ENCODE measurements around the gene PDZD7.

DNA sequence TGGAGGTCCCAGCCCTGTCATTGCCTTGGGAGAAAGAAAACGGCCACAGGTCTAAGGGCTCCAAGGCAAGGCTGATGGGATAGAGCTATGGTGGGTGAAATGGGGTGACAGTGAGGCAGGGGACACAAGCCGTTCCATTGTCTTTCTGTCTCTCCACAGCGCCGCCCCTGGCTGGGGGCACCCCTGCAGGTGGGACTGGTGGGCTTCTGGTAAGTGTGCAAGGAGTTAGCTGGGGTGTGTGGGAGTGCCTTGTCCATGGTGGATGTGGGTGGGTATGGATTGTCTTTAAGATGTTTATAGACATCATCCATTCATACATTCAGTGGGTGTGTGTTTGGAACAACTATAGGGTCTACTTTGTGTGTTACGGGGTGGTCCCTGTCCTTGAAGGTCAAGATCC lies 7.6 kb upstream of the PDZD7 start:
- TF ChIP-seq CTCF (conservative IDR thresholded peaks at IDR 0.05) (no peak), ZFX (IDR thresholded peaks at IDR 0.05) (no peak)
